ENCODE measurements around the gene MSH5. TPM values are rescaled to one million over a fixed set of nuclear protein-coding genes. Genes with fewer than 3 reads are reported as not detected.

The MSH5 gene
- total and polyA plus RNA-seq, 2 of the 13 experiments (the other 11 are each of a cell fraction or from before 2014, with no cell fraction given) = 10.2 to 38.7 TPM

DNA sequence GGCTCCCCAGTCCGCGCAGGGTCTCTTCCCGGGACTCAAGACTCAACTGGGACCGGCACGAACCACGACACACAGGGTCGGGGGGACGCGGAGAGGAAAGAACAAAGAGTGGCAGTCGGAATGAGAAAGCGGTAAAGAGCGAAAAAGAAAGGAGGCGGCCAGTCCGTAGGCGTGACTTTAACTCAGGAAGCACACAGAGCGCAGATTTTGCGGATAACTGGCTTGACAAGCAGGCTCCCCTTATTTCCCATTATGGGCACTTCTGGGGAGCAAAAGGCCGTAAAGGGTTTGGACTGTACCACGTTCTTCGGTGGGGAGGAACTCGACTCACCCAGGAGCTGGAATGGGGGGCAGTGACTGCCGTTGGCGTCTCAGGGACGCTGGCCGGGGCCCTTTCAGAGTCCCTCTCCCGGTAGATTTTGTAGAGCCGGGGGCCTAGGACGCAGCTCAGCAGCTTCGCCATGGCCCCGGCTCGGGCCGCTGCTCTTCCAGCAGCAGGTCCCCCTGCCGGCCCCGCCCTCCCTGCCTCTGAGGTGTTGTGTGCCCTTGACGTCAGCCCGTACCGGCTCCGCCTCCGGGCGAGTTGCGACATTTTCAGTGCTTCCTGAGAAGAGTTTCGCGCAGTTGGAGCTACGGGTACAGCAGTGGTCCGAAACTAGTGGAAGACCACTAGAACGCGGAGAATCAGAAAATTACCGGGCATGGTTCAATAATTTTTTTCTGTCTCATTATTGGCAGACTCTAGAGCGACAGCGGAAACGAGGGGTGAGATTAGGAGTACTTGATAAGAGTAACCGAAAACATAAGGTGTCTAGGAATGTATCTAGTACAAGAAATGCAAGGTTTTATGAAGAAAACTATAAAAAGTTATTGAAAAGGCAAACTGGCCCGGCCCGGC is 36.7 kb upstream of the MSH5 start, which contains the start of gene ABHD16A (continued):
- TF ChIP-seq TP53 (CRISPR knock-in tag; conservative IDR thresholded peaks at IDR 0.05) = no peak
- peak; percentile 14; the same call in 1 of the 2 replicates for TF ChIP-seq NR0B2 (CRISPR knock-in tag; IDR thresholded peaks at IDR 0.05)
- TF ChIP-seq ZSCAN30 (CRISPR knock-in tag; IDR thresholded peaks at IDR 0.05) = peak; percentile 91
- TF ChIP-seq CTCF (CRISPR knock-in tag; IDR thresholded peaks at IDR 0.05) = peak; percentile 33
- TF ChIP-seq ZNF7 (CRISPR knock-in tag; IDR thresholded peaks at IDR 0.05) = no peak
- TF ChIP-seq IRX3 (CRISPR knock-in tag; IDR thresholded peaks at IDR 0.05; ENCODE audit: borderline replicate concordance, low read depth) = peak; percentile 74; the same call in 1 of the 2 replicates
- TF ChIP-seq ZFP82 (CRISPR knock-in tag; IDR thresholded peaks at IDR 0.05; ENCODE audit: borderline replicate concordance) = no peak; the same call in 1 of the 2 replicates
- no peak for TF ChIP-seq ATM (IDR thresholded peaks at IDR 0.05; ENCODE audit: borderline replicate concordance)
- no peak for TF ChIP-seq HMG20B (CRISPR knock-in tag; conservative IDR thresholded peaks at IDR 0.05)
- TF ChIP-seq KAT8 (CRISPR knock-in tag; IDR thresholded peaks at IDR 0.05) = peak; percentile 96
- peak; percentile 79; the same call in 1 of the 2 replicates for TF ChIP-seq ZNF788 (CRISPR knock-in tag; IDR thresholded peaks at IDR 0.05; ENCODE audit: borderline replicate concordance)
- peak; percentile 92 for TF ChIP-seq ZMYM4 (CRISPR knock-in tag; IDR thresholded peaks at IDR 0.05)
- TF ChIP-seq MEF2D (CRISPR knock-in tag; IDR thresholded peaks at IDR 0.05) = no peak; the same call in 1 of the 2 replicates
- no peak for TF ChIP-seq NR2F1 (CRISPR knock-in tag; IDR thresholded peaks at IDR 0.05)
- TF ChIP-seq ZNF614 (CRISPR knock-in tag; IDR thresholded peaks at IDR 0.05; ENCODE audit: borderline replicate concordance) = peak; percentile 55; the same call in 1 of the 2 replicates
- TF ChIP-seq, protein P1, sequence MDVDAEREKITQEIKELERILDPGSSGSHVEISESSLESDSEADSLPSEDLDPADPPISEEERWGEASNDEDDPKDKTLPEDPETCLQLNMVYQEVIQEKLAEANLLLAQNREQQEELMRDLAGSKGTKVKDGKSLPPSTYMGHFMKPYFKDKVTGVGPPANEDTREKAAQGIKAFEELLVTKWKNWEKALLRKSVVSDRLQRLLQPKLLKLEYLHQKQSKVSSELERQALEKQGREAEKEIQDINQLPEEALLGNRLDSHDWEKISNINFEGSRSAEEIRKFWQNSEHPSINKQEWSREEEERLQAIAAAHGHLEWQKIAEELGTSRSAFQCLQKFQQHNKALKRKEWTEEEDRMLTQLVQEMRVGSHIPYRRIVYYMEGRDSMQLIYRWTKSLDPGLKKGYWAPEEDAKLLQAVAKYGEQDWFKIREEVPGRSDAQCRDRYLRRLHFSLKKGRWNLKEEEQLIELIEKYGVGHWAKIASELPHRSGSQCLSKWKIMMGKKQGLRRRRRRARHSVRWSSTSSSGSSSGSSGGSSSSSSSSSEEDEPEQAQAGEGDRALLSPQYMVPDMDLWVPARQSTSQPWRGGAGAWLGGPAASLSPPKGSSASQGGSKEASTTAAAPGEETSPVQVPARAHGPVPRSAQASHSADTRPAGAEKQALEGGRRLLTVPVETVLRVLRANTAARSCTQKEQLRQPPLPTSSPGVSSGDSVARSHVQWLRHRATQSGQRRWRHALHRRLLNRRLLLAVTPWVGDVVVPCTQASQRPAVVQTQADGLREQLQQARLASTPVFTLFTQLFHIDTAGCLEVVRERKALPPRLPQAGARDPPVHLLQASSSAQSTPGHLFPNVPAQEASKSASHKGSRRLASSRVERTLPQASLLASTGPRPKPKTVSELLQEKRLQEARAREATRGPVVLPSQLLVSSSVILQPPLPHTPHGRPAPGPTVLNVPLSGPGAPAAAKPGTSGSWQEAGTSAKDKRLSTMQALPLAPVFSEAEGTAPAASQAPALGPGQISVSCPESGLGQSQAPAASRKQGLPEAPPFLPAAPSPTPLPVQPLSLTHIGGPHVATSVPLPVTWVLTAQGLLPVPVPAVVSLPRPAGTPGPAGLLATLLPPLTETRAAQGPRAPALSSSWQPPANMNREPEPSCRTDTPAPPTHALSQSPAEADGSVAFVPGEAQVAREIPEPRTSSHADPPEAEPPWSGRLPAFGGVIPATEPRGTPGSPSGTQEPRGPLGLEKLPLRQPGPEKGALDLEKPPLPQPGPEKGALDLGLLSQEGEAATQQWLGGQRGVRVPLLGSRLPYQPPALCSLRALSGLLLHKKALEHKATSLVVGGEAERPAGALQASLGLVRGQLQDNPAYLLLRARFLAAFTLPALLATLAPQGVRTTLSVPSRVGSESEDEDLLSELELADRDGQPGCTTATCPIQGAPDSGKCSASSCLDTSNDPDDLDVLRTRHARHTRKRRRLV (CRISPR knock-in tag; IDR thresholded peaks at IDR 0.05) = peak; percentile 88
- TF ChIP-seq, protein P2, sequence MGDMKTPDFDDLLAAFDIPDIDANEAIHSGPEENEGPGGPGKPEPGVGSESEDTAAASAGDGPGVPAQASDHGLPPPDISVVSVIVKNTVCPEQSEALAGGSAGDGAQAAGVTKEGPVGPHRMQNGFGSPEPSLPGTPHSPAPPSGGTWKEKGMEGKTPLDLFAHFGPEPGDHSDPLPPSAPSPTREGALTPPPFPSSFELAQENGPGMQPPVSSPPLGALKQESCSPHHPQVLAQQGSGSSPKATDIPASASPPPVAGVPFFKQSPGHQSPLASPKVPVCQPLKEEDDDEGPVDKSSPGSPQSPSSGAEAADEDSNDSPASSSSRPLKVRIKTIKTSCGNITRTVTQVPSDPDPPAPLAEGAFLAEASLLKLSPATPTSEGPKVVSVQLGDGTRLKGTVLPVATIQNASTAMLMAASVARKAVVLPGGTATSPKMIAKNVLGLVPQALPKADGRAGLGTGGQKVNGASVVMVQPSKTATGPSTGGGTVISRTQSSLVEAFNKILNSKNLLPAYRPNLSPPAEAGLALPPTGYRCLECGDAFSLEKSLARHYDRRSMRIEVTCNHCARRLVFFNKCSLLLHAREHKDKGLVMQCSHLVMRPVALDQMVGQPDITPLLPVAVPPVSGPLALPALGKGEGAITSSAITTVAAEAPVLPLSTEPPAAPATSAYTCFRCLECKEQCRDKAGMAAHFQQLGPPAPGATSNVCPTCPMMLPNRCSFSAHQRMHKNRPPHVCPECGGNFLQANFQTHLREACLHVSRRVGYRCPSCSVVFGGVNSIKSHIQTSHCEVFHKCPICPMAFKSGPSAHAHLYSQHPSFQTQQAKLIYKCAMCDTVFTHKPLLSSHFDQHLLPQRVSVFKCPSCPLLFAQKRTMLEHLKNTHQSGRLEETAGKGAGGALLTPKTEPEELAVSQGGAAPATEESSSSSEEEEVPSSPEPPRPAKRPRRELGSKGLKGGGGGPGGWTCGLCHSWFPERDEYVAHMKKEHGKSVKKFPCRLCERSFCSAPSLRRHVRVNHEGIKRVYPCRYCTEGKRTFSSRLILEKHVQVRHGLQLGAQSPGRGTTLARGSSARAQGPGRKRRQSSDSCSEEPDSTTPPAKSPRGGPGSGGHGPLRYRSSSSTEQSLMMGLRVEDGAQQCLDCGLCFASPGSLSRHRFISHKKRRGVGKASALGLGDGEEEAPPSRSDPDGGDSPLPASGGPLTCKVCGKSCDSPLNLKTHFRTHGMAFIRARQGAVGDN (CRISPR knock-in tag; IDR thresholded peaks at IDR 0.05) = peak; percentile 89

Measured in HepG2 (cell line).